K562 (cell line): ENCODE measurements around the gene HNRNPA3. TPM values are rescaled to one million over a fixed set of nuclear protein-coding genes. Genes with fewer than 3 reads are reported as not detected.

Source experiments
- FIP1L1 ChIP-seq: fragments of 200-400 bp; formaldehyde crosslinking; IDR thresholded peaks from 2 replicates; pipeline ENCODE4 v1.6.1; 2018; ENCODE audit warnings: mild to moderate bottlenecking, low read depth, low read length; ENCODE audit not compliant: poor library complexity, severe bottlenecking
- HNRNPLL ChIP-seq: fragments of 200-400 bp; formaldehyde crosslinking; IDR thresholded peaks from 2 replicates; pipeline ENCODE4 v1.6.1; 2017; ENCODE audit warnings: low read length, low read depth, mild to moderate bottlenecking; ENCODE audit not compliant: poor library complexity, severe bottlenecking
- MEF2A ChIP-seq: IDR thresholded peaks from 2 replicates; pipeline ENCODE4 v1.6.1; 2011; ENCODE audit warnings: low read depth, mild to moderate bottlenecking, low read length, moderate library complexity; ENCODE audit not compliant: control insufficient read depth
- PYGO2 ChIP-seq: fragments of 450-650 bp; IDR thresholded peaks from 2 replicates; pipeline ENCODE4 v1.6.1; 2016; ENCODE audit warnings: mild to moderate bottlenecking, missing genetic modification characterization, moderate library complexity, missing compliant biosample characterization
- RCOR1 ChIP-seq, 2 experiments: IDR thresholded peaks; 2 replicates each; pipeline ENCODE4 v1.6.1; 2012; ENCODE audit warnings: low read depth in 2 of 2, low read length in 2 of 2, borderline replicate concordance in 1 of 2, improper control_type of control experiment in 1 of 2
- SFPQ ChIP-seq: fragments of 200-400 bp; formaldehyde crosslinking; IDR thresholded peaks from 2 replicates; pipeline ENCODE4 v1.6.1; 2017; ENCODE audit warnings: mild to moderate bottlenecking, low read depth, low read length, moderate library complexity
- SRSF3 ChIP-seq: fragments of 200-400 bp; formaldehyde crosslinking; IDR thresholded peaks from 2 replicates; pipeline ENCODE4 v1.6.1; 2016; ENCODE audit warnings: mild to moderate bottlenecking, low read length, moderate library complexity; ENCODE audit not compliant: insufficient read depth
- SRSF7 ChIP-seq: fragments of 200-400 bp; formaldehyde crosslinking; optimal IDR thresholded peaks from 2 replicates; pipeline ENCODE3; 2017; ENCODE audit warnings: mild to moderate bottlenecking, low read depth, low read length
- TFE3 ChIP-seq: fragments of 450-650 bp; formaldehyde crosslinking; IDR thresholded peaks from 2 replicates; pipeline ENCODE4 v1.4.0; 2020; ENCODE audit warnings: mild to moderate bottlenecking, mixed read lengths
- TRIM28 ChIP-seq: fragments of 450-650 bp; IDR thresholded peaks from 2 replicates; pipeline ENCODE4 v1.6.1; 2017
- ZFP1 ChIP-seq: fragments of 450-650 bp; formaldehyde crosslinking; IDR thresholded peaks from 2 replicates; pipeline ENCODE4 v1.4.0; 2020; ENCODE audit warnings: mild to moderate bottlenecking, mixed read lengths
- ZNF398 ChIP-seq: fragments of 250-450 bp; sonication (Bioruptor Pico); IDR thresholded peaks from 2 replicates; pipeline ENCODE4 v1.8.0; 2021; ENCODE audit warnings: moderate library complexity, mild to moderate bottlenecking, inconsistent platforms
- ZNF609 ChIP-seq: sonication (generic); formaldehyde crosslinking; IDR thresholded peaks from 2 replicates; pipeline ENCODE4 v1.8.1; 2023; ENCODE audit warnings: missing genetic modification reagents, mild to moderate bottlenecking, borderline replicate concordance
- polyA plus RNA-seq, 8 experiments: library from polyadenylated mRNA; depleted of rRNA in 4 of 8; stranded (reverse) in 5 of 8; unstranded in 3 of 8; fragments of >200 nt; fragmentation: Nextera tagmentation in 2 of 8; fragmentation: Illumina TruSeq in 1 of 8; extraction: Ambion mirVana in 2 of 8; extraction: Trizol in 1 of 8; gene quantifications; 2 replicates each; pipeline versions ENCODE4 v1.2.1 to v1.2.3, GENCODE V29; 2011 to 2014; ENCODE audit warnings: inconsistent platforms in 1 of 8, missing spikeins in 1 of 8
- total RNA-seq, 7 experiments: library from RNA; depleted of rRNA in 6 of 7; stranded (reverse); fragments of >200 nt in 6 of 7; fragmentation: Illumina TruSeq in 2 of 7; extraction: Trizol in 2 of 7; gene quantifications; 2 replicates each; pipeline versions ENCODE4 v1.2.1 to v1.2.3, GENCODE V29; 2011 to 2021; ENCODE audit warnings: low replicate concordance in 1 of 7

Gene HNRNPA3
- total and polyA plus RNA-seq, 9 of the 15 experiments (the other 6 are each of a cell fraction or from before 2014, with no cell fraction given), result 72.8 to 428 (median 192) TPM

GRCh38 chr2:177237932-177238331 is 25.3 kb downstream of the HNRNPA3 start (continued):
- TF ChIP-seq SFPQ (no peak), RCOR1 (IDR thresholded peaks at IDR 0.05; ENCODE audit: borderline replicate concordance in 1 of 2, low read depth in 2 of 2, low read length in 2 of 2) (no peak), SRSF3 (no peak), FIP1L1 (no peak), TFE3 (CRISPR knock-in tag) (no peak), MEF2A (no peak), TRIM28 (no peak), SRSF7 (no peak), ZNF398 (CRISPR knock-in tag) (no peak), HNRNPLL (no peak), ZNF609 (CRISPR knock-in tag) (no peak), PYGO2 (tag) (no peak), ZFP1 (CRISPR knock-in tag) (no peak)
